HepG2 (cell line): ENCODE results near the gene NDUFB3. TPM values are rescaled to one million over a fixed set of nuclear protein-coding genes. Genes with fewer than 3 reads are reported as not detected.

Experiments
- AKNA ChIP-seq: sonication (generic); formaldehyde crosslinking; IDR thresholded peaks from 2 replicates; pipeline ENCODE4 v1.4.0; 2020; ENCODE audit warnings: missing genetic modification reagents, borderline replicate concordance
- PRDM10 ChIP-seq: sonication (generic); formaldehyde crosslinking; IDR thresholded peaks from 2 replicates; pipeline ENCODE4 v1.4.0; 2020; ENCODE audit warnings: low read depth, missing genetic modification reagents
- ZBTB7A ChIP-seq: sonication (generic); formaldehyde crosslinking; IDR thresholded peaks from 2 replicates; pipeline ENCODE4 v1.8.0; 2022; ENCODE audit warnings: mild to moderate bottlenecking, missing genetic modification reagents
- ZNF318 ChIP-seq: sonication (generic); formaldehyde crosslinking; IDR thresholded peaks from 2 replicates; pipeline ENCODE4 v1.4.0; 2020; ENCODE audit warnings: mild to moderate bottlenecking, missing genetic modification reagents
- ZNF337 ChIP-seq: sonication (generic); formaldehyde crosslinking; IDR thresholded peaks from 2 replicates; pipeline ENCODE4 v1.5.1; 2020; ENCODE audit warnings: missing genetic modification reagents, low read depth, mild to moderate bottlenecking, borderline replicate concordance
- ZNF709 ChIP-seq: sonication (generic); formaldehyde crosslinking; IDR thresholded peaks from 2 replicates; pipeline ENCODE4 v1.5.0; 2020; ENCODE audit warnings: mild to moderate bottlenecking, missing genetic modification reagents
- polyA plus RNA-seq, 8 experiments: library from polyadenylated mRNA; depleted of rRNA in 3 of 8; stranded (reverse) in 7 of 8; unstranded in 1 of 8; fragments of >200 nt; fragmentation: Illumina TruSeq in 4 of 8; extraction: Trizol in 4 of 8; gene quantifications; 2 replicates each; pipeline versions ENCODE4 v1.2.1 to v1.2.3, GENCODE V29; 2011 to 2016; ENCODE audit warnings: low read depth in 4 of 8, missing spikeins in 1 of 8, mixed read lengths in 1 of 8; ENCODE audit not compliant: insufficient read depth in 1 of 8
- total RNA-seq, 5 experiments: library from RNA; depleted of rRNA; stranded (reverse); fragments of >200 nt; fragmentation: Illumina TruSeq; extraction: Trizol; gene quantifications; 2 replicates each; pipeline ENCODE4 v1.2.3, GENCODE V29; 2016; ENCODE audit warnings: low read depth in 1 of 5
- TF ChIP-seq, protein P1 (sequence below): sonication (generic); formaldehyde crosslinking; IDR thresholded peaks from 2 replicates; pipeline ENCODE4 v1.4.0; 2020; ENCODE audit warnings: mild to moderate bottlenecking, missing genetic modification reagents

NDUFB3 gene
- total and polyA plus RNA-seq, 2 of the 13 experiments (the other 11 are each of a cell fraction or from before 2014, with no cell fraction given), result 50.7 to 159 TPM

DNA sequence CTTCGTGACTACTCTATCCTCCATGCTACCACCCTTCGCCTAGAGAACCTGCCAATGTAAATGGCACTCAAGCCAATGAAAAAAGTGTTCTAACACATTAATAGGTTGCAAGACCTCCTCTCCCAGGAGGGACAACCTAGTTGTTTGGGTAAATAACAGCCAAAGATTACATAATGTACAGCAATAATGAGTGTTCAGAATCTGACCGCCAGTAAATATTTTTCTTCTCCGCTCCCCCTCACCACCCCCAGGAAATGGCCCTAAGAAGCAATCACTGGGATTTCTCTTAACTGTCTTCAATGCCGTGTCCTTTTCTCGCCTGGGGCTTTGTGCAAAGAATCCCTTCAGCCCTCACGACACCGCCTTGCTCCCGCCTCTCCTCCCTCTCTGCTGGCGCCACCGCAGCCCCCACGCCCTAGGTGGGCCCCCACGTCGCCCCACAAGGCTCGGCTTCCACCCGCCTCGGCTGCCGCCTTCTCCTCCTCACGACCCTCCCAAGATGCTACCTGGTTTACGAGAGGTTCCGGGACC is 788 bp upstream of the NDUFB3 start (continued):
- TF ChIP-seq AKNA (CRISPR knock-in tag), result no peak
- TF ChIP-seq, protein P1, sequence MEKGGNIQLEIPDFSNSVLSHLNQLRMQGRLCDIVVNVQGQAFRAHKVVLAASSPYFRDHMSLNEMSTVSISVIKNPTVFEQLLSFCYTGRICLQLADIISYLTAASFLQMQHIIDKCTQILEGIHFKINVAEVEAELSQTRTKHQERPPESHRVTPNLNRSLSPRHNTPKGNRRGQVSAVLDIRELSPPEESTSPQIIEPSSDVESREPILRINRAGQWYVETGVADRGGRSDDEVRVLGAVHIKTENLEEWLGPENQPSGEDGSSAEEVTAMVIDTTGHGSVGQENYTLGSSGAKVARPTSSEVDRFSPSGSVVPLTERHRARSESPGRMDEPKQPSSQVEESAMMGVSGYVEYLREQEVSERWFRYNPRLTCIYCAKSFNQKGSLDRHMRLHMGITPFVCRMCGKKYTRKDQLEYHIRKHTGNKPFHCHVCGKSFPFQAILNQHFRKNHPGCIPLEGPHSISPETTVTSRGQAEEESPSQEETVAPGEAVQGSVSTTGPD, result 0 out of 2 replicates have a peak, but pooled peaks have one; percentile 11
- 0 out of 2 replicates have a peak, but pooled peaks have one; percentile 18 for TF ChIP-seq ZNF318 (CRISPR knock-in tag)
- TF ChIP-seq ZBTB7A, result peak; percentile 46; the same call in 1 of the 2 replicates
- no peak for TF ChIP-seq ZNF337 (CRISPR knock-in tag)
- no peak for TF ChIP-seq PRDM10
- TF ChIP-seq ZNF709 (CRISPR knock-in tag), result no peak
